A549 (cell line): ENCODE results near the gene SUPT7L. TPM values are rescaled to one million over a fixed set of nuclear protein-coding genes. Genes with fewer than 3 reads are reported as not detected.
A peak's percentile ranks its signal among the peaks of the same experiment; 100 is the strongest.
"Not testable (repeated sequence)": the region's sequence is repeated elsewhere in the genome, so short reads cannot be mapped to it uniquely, and the experiment has no call there.

Source experiments
- ATAC-seq, 2 experiments: fragments of 200-7000 bp in 1 of 2; fragments of >200 bp in 1 of 2; cut with Nextera tagmentation in 1 of 2; cut with Tn5 transposase in 1 of 2; 3 replicates each; pipeline versions ENCODE4 v1.8.0 to v1.9.1; 2018 to 2020; ENCODE audit warnings: mild to moderate bottlenecking in 1 of 2, moderate library complexity in 1 of 2
- CTCF ChIA-PET: fragments of 300-600 bp; sonication (Branson Sonifier 250); formaldehyde crosslinking; extraction: SDS; loops from one replicate; lab custom pipeline; 2021; ENCODE audit warnings: antibody characterized with exemption, inconsistent platforms; lab: Yijun Ruan, JAX
- POLR2A ChIA-PET: fragments of 350-600 bp; formaldehyde crosslinking; extraction: SDS; loops from one replicate; lab custom pipeline; 2021; ENCODE audit warnings: antibody characterized with exemption, inconsistent platforms; lab: Yijun Ruan, JAX
- DNase-seq, 2 experiments: peaks; one replicate each; pipeline versions ENCODE4 v3.0.0 to v3.0.0-alpha.2; 2011 to 2016; ENCODE audit warnings: low read depth in 1 of 2, low spot score in 1 of 2
- FAIRE-seq: peaks from 2 replicates; lab custom pipeline; 2011; peaks lifted over from hg19 to GRCh38; lab: Jason Lieb, UNC
- H3K27ac ChIP-seq, 2 experiments: fragments of >200 bp; sonication (Bioruptor Twin); formaldehyde crosslinking; 3 replicates each; pipeline ENCODE4 v1.5.1; 2016 to 2017
- H3K4me1 ChIP-seq: fragments of >200 bp; sonication (Bioruptor Twin); formaldehyde crosslinking; 3 replicates; pipeline ENCODE4 v1.6.1; 2016
- H3K4me2 ChIP-seq: fragments of >200 bp; sonication (Bioruptor Twin); formaldehyde crosslinking; 3 replicates; pipeline ENCODE4 v1.6.1; 2016
- H3K4me3 ChIP-seq: fragments of >200 bp; sonication (Bioruptor Twin); formaldehyde crosslinking; 3 replicates; pipeline ENCODE4 v1.5.1; 2016
- H3K9me3 ChIP-seq: fragments of >200 bp; sonication (Bioruptor Twin); formaldehyde crosslinking; 3 replicates; pipeline ENCODE4 v1.6.1; 2016
- CHD2 ChIP-seq: fragments of 150-350 bp; IDR thresholded peaks from 2 replicates; pipeline ENCODE4 v1.6.1; 2014; ENCODE audit warnings: low read length; ENCODE audit not compliant: partially characterized antibody
- E2F6 ChIP-seq: IDR thresholded peaks from 2 replicates; pipeline ENCODE4 v1.6.1; 2012; ENCODE audit warnings: low read depth, borderline replicate concordance
- ESRRA ChIP-seq: fragments of 150-350 bp; IDR thresholded peaks from 2 replicates; pipeline ENCODE4 v1.6.1; 2014; ENCODE audit warnings: mild to moderate bottlenecking, low read length, borderline replicate concordance
- FOXS1 ChIP-seq: fragments of 250-450 bp; sonication (Bioruptor Pico); IDR thresholded peaks from 2 replicates; pipeline ENCODE4 v1.5.0; 2020; ENCODE audit warnings: mild to moderate bottlenecking, moderate library complexity
- HOXB13 ChIP-seq: fragments of 250-450 bp; sonication (Bioruptor Pico); IDR thresholded peaks from 2 replicates; pipeline ENCODE4 v1.5.0; 2020; ENCODE audit warnings: low read depth, mild to moderate bottlenecking, moderate library complexity
- JUN ChIP-seq, 2 experiments: fragments of >200 bp; sonication (Bioruptor Twin); formaldehyde crosslinking; IDR thresholded peaks; 2 replicates in 1 of 2; 3 replicates in 1 of 2; pipeline ENCODE4 v1.6.1; 2016 to 2017
- KDM5A ChIP-seq: fragments of 200-600 bp; sonication (generic); IDR thresholded peaks from 2 replicates; pipeline ENCODE4 v1.6.1; 2016; ENCODE audit warnings: antibody characterized with exemption, mild to moderate bottlenecking
- NPAS2 ChIP-seq: fragments of 250-450 bp; sonication (Bioruptor Pico); IDR thresholded peaks from 2 replicates; pipeline ENCODE4 v1.8.0; 2022; ENCODE audit warnings: mild to moderate bottlenecking, moderate library complexity, borderline replicate concordance
- PHF8 ChIP-seq: fragments of 200-600 bp; sonication (generic); IDR thresholded peaks from 2 replicates; pipeline ENCODE4 v1.6.1; 2016; ENCODE audit warnings: low read depth, mild to moderate bottlenecking, antibody characterized with exemption, moderate library complexity, borderline replicate concordance
- POLR2AphosphoS2 ChIP-seq: conservative IDR thresholded peaks from 2 replicates; pipeline ENCODE4 v1.6.1; 2012; ENCODE audit warnings: low read length, improper control_type of control experiment, inconsistent platforms
- RAD21 ChIP-seq, 2 experiments: fragments of >200 bp in 1 of 2; sonication (Bioruptor Twin) in 1 of 2; formaldehyde crosslinking in 1 of 2; IDR thresholded peaks in 1 of 2; conservative IDR thresholded peaks in 1 of 2; 2 replicates in 1 of 2; 3 replicates in 1 of 2; pipeline ENCODE4 v1.6.1; 2012 to 2018; ENCODE audit warnings: inconsistent platforms in 1 of 2
- RNF2 ChIP-seq: fragments of 200-600 bp; sonication (generic); IDR thresholded peaks from 2 replicates; pipeline ENCODE4 v1.6.1; 2016; ENCODE audit warnings: low read depth, mild to moderate bottlenecking, antibody characterized with exemption, moderate library complexity, borderline replicate concordance
- SMC3 ChIP-seq: fragments of >200 bp; sonication (Bioruptor Twin); formaldehyde crosslinking; IDR thresholded peaks from 3 replicates; pipeline ENCODE4 v1.6.1; 2018; ENCODE audit warnings: inconsistent platforms
- TP53 ChIP-seq: fragments of 250-450 bp; sonication (Bioruptor Pico); IDR thresholded peaks from 2 replicates; pipeline ENCODE4 v1.5.0; 2021; ENCODE audit warnings: mild to moderate bottlenecking, moderate library complexity
- ZC3H11A ChIP-seq: fragments of 450-650 bp; IDR thresholded peaks from 2 replicates; pipeline ENCODE4 v1.6.1; 2014; ENCODE audit warnings: antibody characterized with exemption, mild to moderate bottlenecking
- ZSCAN20 ChIP-seq: fragments of 250-450 bp; sonication (Bioruptor Pico); IDR thresholded peaks from 2 replicates; pipeline ENCODE4 v1.8.0; 2022; ENCODE audit warnings: mild to moderate bottlenecking, moderate library complexity
- WGBS: methylation state at CpG from one replicate; pipeline ENCODE4 v1.1.6; 2017; ENCODE audit errors: missing lambda C conversion rate; 5-methylcytosine and 5-hydroxymethylcytosine counted together
- polyA plus RNA-seq, 4 experiments: library from polyadenylated mRNA; depleted of rRNA in 3 of 4; stranded (reverse); fragments of >200 nt; fragmentation: RNase III in 1 of 4; extraction: RNeasy Plus Mini Kit Qiagen cat#74134 plus additional on column Dnase treatment in 1 of 4; gene quantifications; 2 replicates in 3 of 4; 3 replicates in 1 of 4; pipeline ENCODE4 v1.2.3, GENCODE V29; 2011 to 2017

The SUPT7L gene
- polyA plus RNA-seq, 2 of the 4 experiments (the other 2 are of a cell fraction): 39.5 to 67.0 TPM

GRCh38 chr2:27638037-27638637 is 25.3 kb downstream of the SUPT7L start:
- TF ChIP-seq TP53 (no peak), RAD21 (conservative IDR thresholded peaks at IDR 0.05 in 1 of 2, IDR thresholded peaks at IDR 0.05 in 1 of 2) (no peak), CHD2 (no peak), KDM5A (no peak), POLR2AphosphoS2 (no peak)
- ATAC-seq (no peak), FAIRE-seq (no peak), DNase-seq (no peak)
- H3K27ac ChIP-seq: no peak overlapping the region
- no peaks in the 10 kb centered on the region for H3K9me3 ChIP-seq
- CTCF ChIA-PET: interaction anchor here (0.7 kb wide), 1 partner anchor 191 kb away, joined by 3 read pairs; no protein-coding TSS in a partner anchor
- POLR2A ChIA-PET: no interaction called here
- WGBS: 87% methylated on average over 3 of the region's 3 CpGs
- H3K4me2 ChIP-seq: no peak overlapping the region
- no peak overlapping the region for H3K4me3 ChIP-seq
- no peaks in the 10 kb centered on the region for H3K4me1 ChIP-seq

DNA sequence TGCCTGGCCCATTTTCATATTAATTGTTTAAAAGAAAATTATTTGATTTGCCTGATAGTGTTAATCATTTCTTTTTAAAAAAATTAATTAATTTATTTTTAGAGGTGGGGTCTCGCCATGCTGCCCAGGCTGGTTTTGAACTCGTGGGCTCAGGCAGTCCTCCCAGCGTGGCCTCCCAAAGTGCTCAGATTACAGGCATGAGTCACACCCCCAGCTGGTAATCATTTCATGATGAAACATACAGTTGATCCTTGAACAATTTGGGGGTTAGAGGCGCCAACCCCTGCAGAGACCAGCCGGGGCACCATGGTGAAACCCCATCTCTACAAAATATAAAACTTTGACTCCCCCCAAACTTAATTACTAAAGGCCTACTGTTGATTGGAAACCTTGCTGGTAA is 26.6 kb downstream of the SUPT7L start:
- ChIA-PET POLR2A (no interaction called here), CTCF (interaction anchor here (1.1 kb wide), 1 partner anchor 9 kb away, joined by 3 read pairs; no protein-coding TSS in a partner anchor)
- TF ChIP-seq SMC3: no peak
- no peak for TF ChIP-seq RNF2
- no peak for TF ChIP-seq FOXS1
- no peak for TF ChIP-seq ZSCAN20 (CRISPR knock-in tag)
- H3K4me1 ChIP-seq: no peaks in the 10 kb centered on the region
- DNase-seq (no peak), FAIRE-seq (no peak), ATAC-seq (no peak)
- 81% methylated on average over 5 of the region's 5 CpGs for WGBS
- no peaks in the 10 kb centered on the region for H3K9me3 ChIP-seq
- no peak overlapping the region for H3K4me3 ChIP-seq
- no peak overlapping the region for H3K4me2 ChIP-seq
- no peak overlapping the region for H3K27ac ChIP-seq

- no peak for TF ChIP-seq ESRRA
- no peak for TF ChIP-seq PHF8
- TF ChIP-seq ZC3H11A: no peak
- TF ChIP-seq HOXB13: no peak
- no peak for TF ChIP-seq NPAS2 (CRISPR knock-in tag)
- TF ChIP-seq E2F6: no peak
- TF ChIP-seq JUN (IDR thresholded peaks at IDR 0.05): no peak
- Histone ChIP-seq H3K4me1 (peaks cover 6% of the 10 kb centered on the region), H3K9me3 (no peaks in the 10 kb centered on the region), H3K4me3 (no peak overlapping the region), H3K27ac (no peak overlapping the region), H3K4me2 (no peak overlapping the region)
- no peak for FAIRE-seq
- ChIA-PET CTCF (no interaction called here), POLR2A (interaction anchor here (0.5 kb wide), 1 partner anchor 204 kb away, joined by 3 read pairs; no protein-coding TSS in a partner anchor)
- no peak for ATAC-seq
- WGBS: 91% methylated on average over 2 of the region's 2 CpGs
- no peak for DNase-seq
Observed at GRCh38 chr2:27634291-27634690, 29.1 kb downstream of the SUPT7L start.

DNA sequence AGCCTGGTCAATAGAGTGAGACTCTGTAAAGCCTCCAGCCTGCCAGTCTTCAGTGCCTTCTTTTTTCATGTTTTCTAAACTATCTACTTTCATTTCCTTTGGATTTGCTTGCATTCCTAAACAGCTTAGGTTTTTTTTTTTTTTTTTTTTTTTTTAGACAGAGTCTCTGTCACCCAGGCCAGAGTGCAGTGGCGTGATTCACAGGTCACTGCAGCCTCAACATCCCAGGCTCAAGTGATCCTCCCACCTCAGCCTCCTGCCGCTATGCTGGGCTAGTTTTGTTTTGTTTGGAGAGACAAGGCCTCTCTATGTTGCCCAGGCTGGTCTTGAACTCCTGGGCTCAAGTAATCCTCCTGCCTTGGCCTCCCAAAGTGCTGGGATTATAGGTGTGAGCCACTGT is 33.2 kb downstream of the SUPT7L start:
- CTCF ChIA-PET, H3K27ac ChIP-seq, H3K4me3 ChIP-seq, POLR2A ChIA-PET, ATAC-seq, FAIRE-seq, DNase-seq, H3K9me3 ChIP-seq: not testable (repeated sequence)
- Histone ChIP-seq H3K4me1 (peaks cover 14% of the 10 kb centered on the region), H3K4me2 (peak overlapping the region; percentile 79)
- 90% methylated on average over 2 of the region's 2 CpGs for WGBS
